Stimulated activated CD8-positive, alpha-beta memory T cell treated with anti-CD3 and anti-CD28 coated beads, Interleukin-2, amount 100 ng/mL, for 1 hour (primary cell): ENCODE data around the gene SLC7A6OS.
"Not testable (repeated sequence)": the region's sequence is repeated elsewhere in the genome, so short reads cannot be mapped to it uniquely, and the experiment has no call there.

Source experiments
- DNase-seq, 2 donors: peaks; one replicate each; pipeline ENCODE4 v3.0.0-alpha.2; 2020; ENCODE audit warnings: low read depth in 2 of 2

Gene SLC7A6OS

DNA sequence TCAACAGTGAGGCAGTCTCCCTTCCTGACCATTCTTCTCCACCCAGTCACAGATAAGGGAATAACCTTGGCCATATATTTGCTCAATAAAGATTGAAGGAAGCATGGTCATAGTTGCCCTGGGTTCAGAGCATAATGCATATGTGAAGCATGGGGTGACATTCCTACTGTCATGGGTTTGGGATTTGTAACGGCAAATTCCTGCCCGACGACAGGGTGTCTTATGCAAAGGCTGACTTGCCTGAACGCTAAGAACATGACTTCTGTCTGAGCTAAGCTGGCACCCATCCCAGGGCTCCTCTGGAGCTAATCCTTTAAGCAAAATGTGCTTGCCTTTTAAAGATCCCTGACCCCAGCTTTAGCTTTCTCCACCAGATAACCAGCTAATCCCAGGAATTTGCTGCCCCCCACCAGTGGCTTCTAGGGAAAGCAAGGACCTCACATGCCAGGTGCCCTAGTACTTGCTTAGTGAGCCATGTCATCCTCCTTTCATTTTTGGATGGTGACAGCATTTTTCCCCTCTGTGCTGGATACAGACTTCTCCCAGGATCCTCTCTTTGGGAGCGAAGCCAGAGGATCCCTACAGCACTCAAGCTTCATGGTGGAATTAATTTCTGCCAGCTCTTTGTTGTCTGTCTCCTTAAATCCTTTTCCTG lies 11.7 kb downstream of the SLC7A6OS start:
- no peak for DNase-seq

DNA sequence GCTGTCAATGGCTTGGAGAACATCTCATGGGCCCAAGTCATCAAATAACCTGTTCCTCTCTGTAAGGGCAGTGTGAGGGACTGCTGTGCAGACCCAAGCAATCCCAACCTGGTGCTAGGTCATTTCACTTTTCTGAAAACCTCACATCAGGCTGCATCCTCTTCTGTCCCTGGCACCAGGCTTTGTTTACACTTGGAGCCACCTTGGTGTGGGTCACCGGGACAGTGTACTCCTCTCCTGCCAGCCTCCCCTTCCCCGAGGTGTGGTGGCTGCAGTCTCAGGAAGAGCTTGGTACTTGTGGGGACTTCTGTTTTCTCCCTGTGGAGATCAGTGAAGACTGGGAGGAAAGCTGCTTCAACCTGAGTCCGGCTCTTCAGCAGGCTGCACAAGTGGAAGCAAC lies 12.4 kb downstream of the SLC7A6OS start:
- no peak for DNase-seq

DNA sequence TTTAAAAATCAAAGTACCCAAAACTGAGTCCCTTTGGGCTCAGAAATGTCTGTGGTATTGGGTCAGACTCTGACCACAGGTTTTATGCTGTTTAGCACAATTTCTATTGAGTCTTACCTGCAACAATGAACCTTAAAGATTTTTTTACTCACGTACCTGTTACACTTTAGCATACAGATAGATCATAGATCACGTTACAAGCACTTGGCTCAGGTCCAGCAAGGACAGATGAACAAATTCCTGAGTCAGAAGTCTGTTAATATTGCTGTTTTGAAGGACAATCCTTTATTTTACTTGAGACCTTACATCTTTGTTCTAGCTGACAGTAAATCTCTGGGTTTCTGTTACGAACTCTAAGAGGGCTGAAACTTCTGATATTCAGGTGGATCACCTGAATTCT lies 12.8 kb downstream of the SLC7A6OS start:
- DNase-seq = no peak

DNA sequence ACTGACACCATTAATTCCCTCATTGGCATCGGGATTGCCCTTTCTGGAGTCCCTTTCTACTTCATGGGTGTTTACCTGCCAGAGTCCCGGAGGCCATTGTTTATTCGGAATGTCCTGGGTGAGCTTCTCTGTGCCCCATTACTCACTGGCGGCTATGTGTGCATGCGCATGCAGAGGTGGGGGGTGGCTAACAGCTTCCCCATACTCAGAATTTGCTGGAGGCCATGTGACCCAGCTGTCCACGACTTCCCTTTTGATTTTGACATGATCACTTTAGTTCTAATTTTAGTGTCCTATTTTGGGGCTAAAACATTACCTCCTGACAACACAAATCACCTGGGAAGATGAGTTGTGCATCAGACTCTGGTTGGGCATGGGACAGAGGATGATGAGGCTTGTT lies 14.1 kb downstream of the SLC7A6OS start:
- DNase-seq = no peak

DNA sequence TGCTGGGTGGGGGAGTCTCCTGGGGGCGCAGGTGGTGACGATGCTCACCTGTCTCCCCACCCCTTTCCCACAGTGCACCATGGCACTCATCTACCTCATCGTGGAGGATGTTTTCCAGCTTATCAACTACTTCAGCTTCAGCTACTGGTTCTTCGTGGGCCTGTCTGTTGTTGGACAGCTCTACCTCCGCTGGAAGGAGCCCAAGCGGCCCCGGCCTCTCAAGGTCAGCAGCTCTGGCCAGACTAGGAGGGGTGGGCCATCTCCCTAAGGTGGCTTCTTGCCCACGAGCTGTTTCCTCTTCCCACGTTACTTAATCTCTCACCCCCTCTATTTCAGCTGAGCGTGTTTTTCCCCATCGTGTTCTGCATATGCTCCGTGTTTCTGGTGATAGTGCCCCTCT lies 14.5 kb downstream of the SLC7A6OS start:
- DNase-seq = no peak

DNA sequence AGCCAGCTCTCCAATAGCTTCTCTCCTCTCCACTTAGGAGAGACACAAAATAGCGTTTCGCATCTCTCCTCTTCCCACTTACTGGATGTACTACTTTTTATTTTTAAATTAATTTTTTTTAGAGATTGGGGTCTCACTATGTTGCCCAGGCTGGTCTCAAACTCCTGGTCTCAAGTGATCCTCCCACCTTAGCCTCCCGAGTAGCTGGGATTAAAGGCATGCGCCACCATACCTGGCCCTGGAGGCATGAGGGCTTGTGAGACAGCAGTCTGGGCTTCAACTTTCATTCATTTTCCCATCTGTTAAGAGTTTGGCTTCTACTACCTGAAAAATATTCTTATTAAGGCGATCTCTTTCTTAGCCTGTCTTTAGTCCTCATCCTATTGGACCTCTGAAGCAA lies 18.3 kb downstream of the SLC7A6OS start:
- no peak for DNase-seq

DNA sequence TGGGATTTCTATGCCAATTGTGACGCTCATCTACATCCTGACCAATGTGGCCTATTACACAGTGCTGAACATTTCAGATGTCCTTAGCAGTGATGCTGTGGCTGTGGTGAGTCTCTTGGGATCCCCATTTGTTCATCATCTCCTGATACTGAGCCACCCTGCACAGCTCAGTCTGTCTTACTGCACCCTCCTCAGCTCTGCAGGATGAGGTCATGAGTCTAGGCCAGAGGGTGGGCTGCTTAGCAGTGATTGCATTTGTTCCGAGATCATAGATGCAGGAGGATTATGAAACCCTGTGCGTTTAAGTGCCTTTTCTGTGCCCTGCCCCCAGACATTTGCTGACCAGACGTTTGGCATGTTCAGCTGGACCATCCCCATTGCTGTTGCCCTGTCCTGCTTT lies 19.5 kb downstream of the SLC7A6OS start:
- no peak for DNase-seq

DNA sequence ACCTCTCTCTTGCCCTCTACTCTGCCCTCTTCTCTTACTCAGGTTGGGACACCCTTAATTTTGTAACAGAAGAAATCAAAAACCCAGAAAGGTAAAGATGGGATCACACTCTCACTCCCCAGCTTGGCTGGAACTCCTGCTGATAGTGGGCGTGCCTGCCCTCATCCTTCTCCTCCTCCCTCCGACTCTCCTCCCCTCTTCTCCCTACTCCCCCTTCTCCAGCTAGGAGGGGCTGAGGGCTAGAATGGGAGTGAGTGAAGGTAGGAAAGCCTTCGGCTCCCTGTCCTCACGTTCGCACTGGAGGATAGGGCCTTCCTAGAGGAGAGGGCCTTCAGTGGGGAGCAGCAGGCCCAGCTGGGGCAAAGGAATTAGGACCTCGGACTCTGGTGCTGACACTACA lies 20.3 kb downstream of the SLC7A6OS start:
- no peak for DNase-seq

DNA sequence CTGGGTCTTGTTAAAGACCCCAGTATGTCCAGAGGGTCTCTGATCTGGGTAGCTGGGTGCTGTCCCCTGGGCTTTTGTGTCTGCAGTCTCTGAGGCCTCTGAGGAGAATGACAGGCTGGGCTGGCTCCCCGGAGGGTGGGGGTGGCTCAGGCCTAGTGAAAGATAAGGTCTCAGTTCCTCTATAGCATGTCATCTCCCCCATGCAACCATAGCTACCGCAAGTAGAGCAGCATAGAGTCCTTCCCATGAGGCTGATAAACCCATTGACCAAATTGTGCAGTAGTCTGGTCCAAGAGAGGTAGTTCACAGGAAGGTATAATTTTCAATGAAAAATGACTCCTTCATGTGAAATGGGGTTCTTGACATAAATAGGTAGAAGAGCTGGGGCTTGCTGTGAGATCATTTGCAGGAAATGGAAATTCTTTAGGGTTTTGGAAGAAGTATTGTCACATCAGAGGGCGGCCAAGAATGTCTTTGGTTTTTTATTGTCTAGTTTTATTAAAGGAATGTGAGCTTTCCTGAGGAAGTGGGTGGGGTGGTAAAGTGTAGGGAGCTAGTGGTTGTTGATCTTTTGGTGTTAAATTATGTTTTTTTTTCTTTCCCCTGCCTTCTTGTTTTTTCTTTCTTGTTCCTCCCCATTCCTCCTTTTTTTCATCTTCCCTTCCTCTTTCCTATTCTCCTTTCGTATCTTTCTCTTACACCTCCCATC lies 21.0 kb downstream of the SLC7A6OS start:
- DNase-seq = no peak

DNA sequence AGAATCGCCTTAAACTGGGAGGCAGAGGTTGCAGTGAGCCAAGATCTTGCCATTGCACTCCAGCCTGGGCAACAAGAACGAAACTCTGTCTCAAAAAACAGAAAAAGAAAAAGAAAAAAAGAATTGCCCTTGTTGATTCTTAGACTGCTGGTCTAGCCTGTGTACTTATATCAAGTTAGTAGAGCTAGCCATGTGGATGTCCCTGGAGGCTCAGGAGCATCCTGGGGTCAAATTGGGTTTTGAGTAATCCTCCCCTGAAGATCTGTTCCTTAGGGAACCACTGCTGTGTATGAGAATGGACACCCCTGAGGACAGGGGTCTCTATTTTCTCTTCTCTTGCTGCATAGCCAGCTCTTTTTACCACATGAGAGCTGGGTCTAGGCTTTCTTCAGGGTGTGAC lies 21.5 kb downstream of the SLC7A6OS start:
- DNase-seq = no peak

DNA sequence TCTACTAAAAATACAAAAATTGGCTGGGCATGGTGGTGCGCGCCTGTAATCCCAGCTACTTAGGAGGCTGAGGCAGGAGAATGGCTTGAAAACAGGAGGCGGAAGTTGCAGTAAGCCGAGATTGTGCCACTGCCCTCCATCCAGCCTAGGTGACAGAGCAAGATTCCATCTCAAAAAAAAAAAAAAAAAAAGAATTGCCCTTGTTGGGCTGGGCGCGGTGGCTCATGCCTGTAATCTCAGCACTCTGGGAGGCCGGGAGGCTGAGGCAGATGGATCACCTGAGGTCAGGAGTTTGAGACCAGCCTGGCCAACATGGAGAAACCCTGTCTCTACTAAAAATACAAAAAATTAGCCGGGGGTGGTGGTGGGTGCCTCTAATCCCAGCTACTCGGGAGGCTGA lies 21.9 kb downstream of the SLC7A6OS start:
- not testable (repeated sequence) for DNase-seq

DNA sequence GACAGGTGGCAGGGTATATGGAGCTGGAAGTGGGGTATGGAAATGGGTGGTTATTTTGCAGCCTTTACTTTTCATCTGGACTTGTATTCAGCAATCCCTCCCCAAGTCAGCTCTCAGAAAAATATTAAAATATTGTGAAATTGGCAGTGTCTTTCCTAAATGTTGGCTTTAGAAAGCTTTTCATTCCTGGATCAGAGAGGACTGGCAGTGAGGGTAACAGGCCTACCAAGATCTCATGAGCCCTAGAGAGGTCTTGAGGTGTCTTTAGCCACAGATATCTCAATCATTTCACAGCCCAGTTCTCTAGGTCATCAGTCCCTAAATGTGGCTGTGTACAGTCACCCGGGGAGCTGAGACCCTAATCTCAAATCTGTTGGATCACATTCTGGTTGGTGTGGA lies 22.5 kb downstream of the SLC7A6OS start:
- no peak for DNase-seq

DNA sequence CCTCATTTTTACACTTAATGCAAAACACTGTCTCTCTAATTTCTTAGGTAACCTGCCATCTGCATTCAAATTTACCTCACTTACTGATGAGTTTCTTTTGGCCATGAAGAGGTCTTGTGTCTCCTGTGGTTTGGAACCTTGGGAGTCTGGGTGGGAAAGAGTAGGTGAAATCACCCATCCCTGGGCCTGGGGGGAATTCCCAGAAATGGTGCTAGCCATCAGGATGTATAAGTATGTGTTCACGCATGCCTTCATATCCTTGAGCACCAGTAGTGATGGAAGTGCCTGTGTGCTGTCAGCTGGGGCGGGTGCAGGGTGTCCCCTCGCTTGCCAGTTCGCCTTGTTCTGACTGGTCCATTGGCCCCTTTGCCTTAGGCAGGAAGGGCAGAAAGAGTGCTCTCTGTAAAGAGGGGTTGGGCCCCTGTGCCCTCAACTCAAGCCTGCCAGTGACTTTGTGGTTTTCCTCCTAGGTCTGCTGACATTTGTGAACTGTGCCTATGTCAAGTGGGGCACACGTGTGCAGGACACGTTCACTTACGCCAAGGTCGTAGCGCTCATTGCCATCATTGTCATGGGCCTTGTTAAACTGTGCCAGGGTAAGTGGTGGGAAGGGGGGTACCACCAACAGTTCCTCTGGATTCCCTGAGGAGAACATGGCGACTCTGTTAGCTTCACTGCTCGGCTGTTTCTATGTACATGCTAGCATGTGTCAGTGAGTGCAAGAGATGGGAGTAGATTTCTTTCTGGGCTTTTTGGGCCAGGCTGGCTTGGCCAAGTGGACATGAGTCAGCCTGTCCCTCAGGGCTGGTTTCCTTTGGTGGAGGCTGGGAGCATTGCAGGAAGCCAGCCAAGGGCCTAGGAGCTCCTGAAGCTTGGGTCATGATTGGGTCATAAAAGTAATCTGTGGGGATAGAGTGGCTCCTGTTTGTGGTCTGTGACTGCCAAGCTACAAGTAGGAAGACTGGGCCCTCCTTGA lies 23.2 kb downstream of the SLC7A6OS start:
- no peak for DNase-seq

DNA sequence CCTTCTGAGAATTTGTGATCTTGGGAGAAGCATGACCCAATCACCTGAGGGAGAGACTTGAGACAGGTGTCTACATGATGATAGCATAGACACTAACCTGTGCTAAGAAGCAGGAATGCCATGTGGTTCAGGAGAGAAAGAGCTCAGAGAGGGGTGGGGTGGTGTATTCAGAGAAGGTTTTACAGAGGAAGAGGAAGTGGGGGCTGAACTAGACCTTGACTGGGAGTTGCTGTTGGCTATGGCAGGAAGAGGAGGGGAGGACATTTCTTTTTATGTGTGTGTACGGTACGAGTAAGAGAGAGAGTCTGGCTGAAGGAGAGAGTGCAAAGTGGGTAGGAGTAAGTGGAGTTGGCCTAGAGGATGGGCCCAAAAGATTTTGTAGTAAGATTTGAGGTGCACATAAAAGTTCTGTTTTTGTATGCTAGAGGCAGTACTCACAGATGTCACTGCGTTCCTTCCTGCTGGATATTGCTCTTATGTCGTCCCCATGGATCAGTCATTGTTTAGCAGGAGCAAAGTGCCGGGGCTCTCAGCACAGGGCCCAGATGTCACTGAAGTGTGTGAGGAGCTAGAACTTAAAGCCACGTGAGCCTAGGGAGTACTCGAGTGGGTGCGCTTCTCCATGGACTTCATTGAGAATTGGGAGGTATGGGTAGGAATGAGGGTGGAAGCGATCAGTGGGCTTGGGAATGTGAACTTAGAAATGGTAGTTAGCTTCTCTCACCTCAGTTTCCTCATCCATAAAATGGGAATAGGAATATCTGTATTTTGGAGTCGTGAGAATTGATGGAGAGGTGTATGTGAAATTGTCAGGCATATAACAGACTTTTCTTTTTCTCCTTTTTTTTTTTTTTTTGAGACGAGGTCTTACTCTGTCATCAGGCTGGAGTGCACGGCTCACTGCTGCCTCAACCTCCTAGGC lies 24.3 kb downstream of the SLC7A6OS start:
- no peak for DNase-seq

DNA sequence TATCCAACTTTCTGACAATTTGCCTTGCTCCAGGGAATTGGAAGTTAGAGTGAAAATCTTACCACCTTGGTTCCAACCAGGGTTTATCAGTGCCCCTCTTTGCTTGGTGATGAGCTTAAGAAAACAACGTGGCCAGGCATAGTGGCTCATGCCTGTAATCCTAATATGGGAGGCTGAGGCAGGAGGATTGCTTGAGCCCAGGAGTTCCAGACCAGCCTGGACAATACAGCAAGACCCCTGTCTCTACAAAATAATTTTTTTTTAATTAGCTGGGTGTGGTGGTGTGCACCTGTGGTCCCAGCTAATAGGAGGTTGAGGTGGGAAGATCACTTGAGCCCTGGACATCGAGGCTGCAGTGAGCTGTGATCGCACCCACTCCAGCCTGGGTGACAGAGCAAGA lies 25.1 kb downstream of the SLC7A6OS start:
- no peak for DNase-seq

DNA sequence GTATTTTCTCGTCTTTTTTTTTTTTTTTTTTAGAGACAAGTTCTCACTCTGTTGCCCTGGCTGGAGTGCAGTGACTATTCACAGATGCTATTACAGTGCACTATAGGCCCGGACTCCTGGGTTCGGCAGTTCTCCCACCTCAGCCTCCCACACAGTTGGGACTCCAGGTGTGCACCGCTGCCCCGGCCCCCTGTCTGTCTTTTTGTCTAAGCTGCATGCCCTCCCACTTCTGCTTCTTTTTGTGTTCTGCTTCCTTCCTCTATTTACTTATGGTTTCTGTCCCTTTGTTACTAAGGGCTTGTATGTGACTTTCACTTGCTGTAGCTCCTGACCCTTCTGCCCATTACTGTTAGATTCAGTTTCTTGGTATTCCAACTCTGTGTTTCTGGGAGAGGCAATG lies 25.9 kb downstream of the SLC7A6OS start:
- DNase-seq = no peak

DNA sequence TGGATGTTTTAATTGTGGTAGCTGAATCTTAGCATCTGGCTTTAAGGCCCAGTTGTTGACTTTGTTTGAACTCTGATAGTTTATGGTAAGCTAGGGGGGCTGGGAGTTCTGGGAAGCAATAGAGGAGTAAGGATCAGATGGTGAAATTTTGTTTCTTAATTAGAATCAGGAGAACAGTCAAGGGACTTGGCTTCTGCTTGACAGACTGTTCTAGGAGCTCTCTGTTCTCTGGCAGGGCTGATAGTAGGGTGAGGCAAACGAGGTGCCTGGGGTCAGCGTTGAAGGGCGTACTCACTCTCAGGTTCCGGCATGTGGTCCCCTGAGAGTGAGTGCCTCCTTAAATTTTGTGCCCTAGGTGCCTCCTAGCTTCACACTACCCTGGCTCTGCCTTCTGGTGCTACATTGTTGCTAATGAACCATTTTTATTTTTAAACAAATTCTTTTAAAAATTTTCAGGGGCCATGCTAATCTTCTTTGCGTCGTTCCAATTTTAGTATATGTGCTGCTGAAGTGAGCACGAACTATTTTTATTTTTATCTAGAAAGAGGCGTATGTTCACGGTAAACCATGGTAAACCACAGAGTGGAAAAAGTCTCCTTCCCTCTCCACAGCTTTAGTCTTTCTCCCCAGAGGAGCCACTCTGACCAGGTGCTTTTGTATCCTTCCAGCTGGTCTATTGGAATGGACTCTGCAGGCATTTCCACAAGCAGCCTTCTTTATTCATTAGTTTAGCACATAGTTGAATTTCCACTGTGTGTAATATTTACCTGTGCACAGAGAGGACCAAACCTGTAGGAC lies 26.7 kb downstream of the SLC7A6OS start:
- DNase-seq = no peak

DNA sequence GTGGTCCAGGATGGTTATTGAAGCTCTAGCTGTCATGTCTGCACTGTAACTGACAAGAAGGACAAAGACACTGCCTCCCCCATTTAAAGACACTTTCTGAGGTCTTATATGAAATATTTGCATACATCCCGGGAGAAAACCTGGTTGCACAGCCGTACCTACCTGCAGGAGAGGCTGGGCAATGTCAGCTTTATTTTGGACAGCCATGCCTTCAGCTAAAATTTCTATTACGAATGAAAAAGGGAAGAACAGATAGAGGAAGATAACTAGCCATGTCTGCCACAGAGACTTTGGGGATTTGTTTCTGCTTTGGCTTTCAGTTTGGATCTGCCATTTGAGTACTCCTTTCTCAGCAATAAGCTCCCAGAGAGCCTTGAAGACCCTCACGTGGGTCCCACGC lies 27.4 kb downstream of the SLC7A6OS start:
- DNase-seq = no peak

DNA sequence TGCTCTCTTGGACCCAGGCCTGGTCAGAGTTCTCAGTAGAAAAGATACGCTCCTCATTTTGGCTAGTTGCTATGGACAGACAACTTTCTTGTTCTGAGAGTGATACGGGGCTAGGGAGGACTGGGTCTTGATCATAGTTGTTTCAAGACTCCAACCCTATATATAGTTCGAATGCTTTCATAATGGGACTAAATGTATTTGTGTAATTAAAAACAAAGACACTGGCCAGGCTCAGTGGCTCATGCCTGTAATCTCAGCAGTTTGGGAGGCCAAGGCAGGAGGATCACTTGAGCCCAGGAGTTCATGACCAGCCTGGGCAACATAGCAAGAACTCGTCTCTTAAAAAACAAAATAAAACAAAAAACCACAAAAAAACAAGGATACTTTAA lies 28.7 kb downstream of the SLC7A6OS start:
- no peak for DNase-seq

DNA sequence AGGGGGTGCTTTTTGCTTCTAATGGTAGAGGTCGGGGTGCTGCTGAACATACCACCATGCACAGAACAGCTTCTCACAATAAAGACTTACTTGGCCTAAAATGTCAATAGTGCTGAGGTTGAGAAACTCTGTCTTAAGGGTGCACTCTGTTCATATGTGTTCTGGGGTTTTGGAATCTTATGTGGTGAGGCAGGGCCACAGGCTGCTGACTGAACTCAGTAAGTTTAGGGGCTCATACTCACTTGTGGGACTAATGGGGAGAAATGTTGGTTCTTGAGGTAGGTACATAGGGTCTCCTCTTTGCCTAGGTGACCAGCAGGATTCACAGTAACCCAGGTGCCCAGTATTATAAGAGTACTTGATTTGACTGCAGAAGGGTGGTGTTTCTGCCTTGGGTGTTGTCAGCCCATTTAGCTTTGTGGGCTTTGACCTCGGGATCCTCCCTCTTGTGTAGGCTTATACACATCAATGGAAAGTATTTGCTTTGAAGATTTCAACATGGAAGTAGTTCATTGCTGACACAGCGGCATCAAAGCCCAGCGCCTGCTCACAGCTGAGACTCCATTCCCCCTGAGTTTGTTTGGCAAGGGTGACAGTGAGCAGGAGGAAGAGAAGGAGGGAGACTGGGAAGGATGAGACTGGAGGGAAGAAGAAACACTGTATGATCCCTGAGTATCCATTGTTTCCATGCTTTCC lies 29.2 kb downstream of the SLC7A6OS start:
- no peak for DNase-seq
